Measurements from ENCODE around the gene KLHL17.

The KLHL17 gene

GRCh38 chr1:934991-935750 lies 25.2 kb upstream of the KLHL17 start:
- FAIRE-seq (no peak), DNase-seq (ENCODE audit: insufficient read length, low spot score) (no peak)
- TF ChIP-seq POLR2A (IDR thresholded peaks at IDR 0.05; ENCODE audit: low read depth, low read length) (no peak), TAF1 (IDR thresholded peaks at IDR 0.05; ENCODE audit: low read depth, low read length) (no peak), PAX5 (IDR thresholded peaks at IDR 0.05; ENCODE audit: insufficient read depth, low read length, severe bottlenecking) (no peak), POU2F2 (IDR thresholded peaks at IDR 0.05; ENCODE audit: low read depth, low read length) (no peak), POLR2AphosphoS5 (IDR thresholded peaks at IDR 0.05; ENCODE audit: low read depth, low read length) (no peak)

- FAIRE-seq (no peak), DNase-seq (ENCODE audit: insufficient read length, low spot score) (no peak)
- TF ChIP-seq POLR2AphosphoS5 (IDR thresholded peaks at IDR 0.05; ENCODE audit: low read depth, low read length) (no peak), PAX5 (IDR thresholded peaks at IDR 0.05; ENCODE audit: insufficient read depth, low read length, severe bottlenecking) (no peak), SPI1 (IDR thresholded peaks at IDR 0.05; ENCODE audit: low read depth, low read length) (no peak), POLR2A (IDR thresholded peaks at IDR 0.05; ENCODE audit: low read depth, low read length) (no peak), POU2F2 (IDR thresholded peaks at IDR 0.05; ENCODE audit: low read depth, low read length) (no peak), TAF1 (IDR thresholded peaks at IDR 0.05; ENCODE audit: low read depth, low read length) (no peak)
These were observed 24.6 kb upstream of the KLHL17 start for GRCh38 chr1:935751-936231.

GRCh38 chr1:936348-937264 lies 23.8 kb upstream of the KLHL17 start:
- TF ChIP-seq SPI1 (IDR thresholded peaks at IDR 0.05; ENCODE audit: low read depth, low read length) (no peak), PAX5 (IDR thresholded peaks at IDR 0.05; ENCODE audit: insufficient read depth, low read length, severe bottlenecking) (no peak), POU2F2 (IDR thresholded peaks at IDR 0.05; ENCODE audit: low read depth, low read length) (no peak), POLR2AphosphoS5 (IDR thresholded peaks at IDR 0.05; ENCODE audit: low read depth, low read length) (no peak), TAF1 (IDR thresholded peaks at IDR 0.05; ENCODE audit: low read depth, low read length) (no peak), POLR2A (IDR thresholded peaks at IDR 0.05; ENCODE audit: low read depth, low read length) (no peak)
- no peak for FAIRE-seq
- DNase-seq (ENCODE audit: insufficient read length, low spot score) = no peak

- no peak for DNase-seq (ENCODE audit: insufficient read length, low spot score)
- FAIRE-seq = no peak
- TF ChIP-seq POLR2AphosphoS5 (IDR thresholded peaks at IDR 0.05; ENCODE audit: low read depth, low read length) = no peak
- TF ChIP-seq PAX5 (IDR thresholded peaks at IDR 0.05; ENCODE audit: insufficient read depth, low read length, severe bottlenecking) = no peak
- no peak for TF ChIP-seq POU2F2 (IDR thresholded peaks at IDR 0.05; ENCODE audit: low read depth, low read length)
- TF ChIP-seq SPI1 (IDR thresholded peaks at IDR 0.05; ENCODE audit: low read depth, low read length) = no peak
These were observed 22.9 kb upstream of the KLHL17 start for GRCh38 chr1:937521-937920.

GRCh38 chr1:938088-938683 lies 22.2 kb upstream of the KLHL17 start:
- TF ChIP-seq POLR2A (IDR thresholded peaks at IDR 0.05; ENCODE audit: low read depth, low read length) (no peak), POU2F2 (IDR thresholded peaks at IDR 0.05; ENCODE audit: low read depth, low read length) (no peak), TAF1 (IDR thresholded peaks at IDR 0.05; ENCODE audit: low read depth, low read length) (no peak), PAX5 (IDR thresholded peaks at IDR 0.05; ENCODE audit: insufficient read depth, low read length, severe bottlenecking) (no peak), POLR2AphosphoS5 (IDR thresholded peaks at IDR 0.05; ENCODE audit: low read depth, low read length) (no peak), SPI1 (IDR thresholded peaks at IDR 0.05; ENCODE audit: low read depth, low read length) (no peak)
- DNase-seq (ENCODE audit: insufficient read length, low spot score) (no peak), FAIRE-seq (no peak)

- no peak for FAIRE-seq
- TF ChIP-seq TAF1 (IDR thresholded peaks at IDR 0.05; ENCODE audit: low read depth, low read length) (no peak), SPI1 (IDR thresholded peaks at IDR 0.05; ENCODE audit: low read depth, low read length) (no peak), POLR2AphosphoS5 (IDR thresholded peaks at IDR 0.05; ENCODE audit: low read depth, low read length) (no peak), POU2F2 (IDR thresholded peaks at IDR 0.05; ENCODE audit: low read depth, low read length) (no peak), PAX5 (IDR thresholded peaks at IDR 0.05; ENCODE audit: insufficient read depth, low read length, severe bottlenecking) (no peak), POLR2A (IDR thresholded peaks at IDR 0.05; ENCODE audit: low read depth, low read length) (no peak)
- no peak for DNase-seq (ENCODE audit: insufficient read length, low spot score)
These were observed 21.5 kb upstream of the KLHL17 start for GRCh38 chr1:938711-939489.

GRCh38 chr1:939511-940106 lies 20.8 kb upstream of the KLHL17 start:
- DNase-seq (ENCODE audit: insufficient read length, low spot score) = no peak
- FAIRE-seq = no peak
- TF ChIP-seq POLR2AphosphoS5 (IDR thresholded peaks at IDR 0.05; ENCODE audit: low read depth, low read length) = no peak
- no peak for TF ChIP-seq SPI1 (IDR thresholded peaks at IDR 0.05; ENCODE audit: low read depth, low read length)
- no peak for TF ChIP-seq POLR2A (IDR thresholded peaks at IDR 0.05; ENCODE audit: low read depth, low read length)
- TF ChIP-seq PAX5 (IDR thresholded peaks at IDR 0.05; ENCODE audit: insufficient read depth, low read length, severe bottlenecking) = no peak
- TF ChIP-seq POU2F2 (IDR thresholded peaks at IDR 0.05; ENCODE audit: low read depth, low read length) = no peak
- TF ChIP-seq TAF1 (IDR thresholded peaks at IDR 0.05; ENCODE audit: low read depth, low read length) = no peak
